ENCODE results near the gene TBX10. TPM values are rescaled to one million over a fixed set of nuclear protein-coding genes. Genes with fewer than 3 reads are reported as not detected.

Gene TBX10
- total and polyA plus RNA-seq, 4 donors, result not detected

DNA sequence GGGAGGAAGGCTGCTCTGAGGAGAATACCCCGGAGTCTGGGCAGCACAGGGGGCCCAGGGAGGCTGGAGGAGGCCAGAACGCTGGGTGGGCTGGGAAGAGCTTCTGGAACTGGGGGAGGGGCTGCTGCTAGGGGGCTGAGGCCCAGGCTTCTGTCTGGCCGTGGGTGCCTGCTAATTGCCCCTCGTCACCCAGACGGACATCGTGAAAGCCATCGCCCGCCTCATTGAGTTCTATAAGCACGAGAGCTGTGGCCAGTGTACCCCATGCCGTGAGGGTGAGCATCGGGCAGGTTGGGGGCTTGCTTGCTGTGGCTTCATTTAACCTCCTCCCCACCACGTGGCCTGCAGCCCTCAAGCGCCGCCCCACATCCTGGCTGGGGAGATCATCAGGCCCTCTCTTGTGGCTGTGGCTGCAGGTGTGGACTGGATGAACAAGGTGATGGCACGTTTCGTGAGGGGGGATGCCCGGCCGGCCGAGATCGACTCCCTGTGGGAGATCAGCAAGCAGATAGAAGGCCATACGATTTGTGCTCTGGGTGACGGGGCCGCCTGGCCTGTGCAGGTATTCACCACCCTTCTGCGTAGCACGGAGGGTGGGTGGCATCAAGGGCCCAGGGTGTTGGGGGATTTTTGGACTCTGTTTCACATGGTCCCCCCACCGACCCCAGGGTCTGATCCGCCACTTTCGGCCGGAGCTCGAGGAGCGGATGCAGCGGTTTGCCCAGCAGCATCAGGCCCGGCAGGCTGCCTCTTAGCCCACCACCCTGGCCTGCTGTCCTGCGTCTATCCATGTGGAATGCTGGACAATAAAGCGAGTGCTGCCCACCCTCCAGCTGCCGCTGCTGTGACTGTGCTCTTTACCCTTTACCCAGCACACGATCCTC lies 27.6 kb downstream of the TBX10 start:
- TF ChIP-seq, protein P1, sequence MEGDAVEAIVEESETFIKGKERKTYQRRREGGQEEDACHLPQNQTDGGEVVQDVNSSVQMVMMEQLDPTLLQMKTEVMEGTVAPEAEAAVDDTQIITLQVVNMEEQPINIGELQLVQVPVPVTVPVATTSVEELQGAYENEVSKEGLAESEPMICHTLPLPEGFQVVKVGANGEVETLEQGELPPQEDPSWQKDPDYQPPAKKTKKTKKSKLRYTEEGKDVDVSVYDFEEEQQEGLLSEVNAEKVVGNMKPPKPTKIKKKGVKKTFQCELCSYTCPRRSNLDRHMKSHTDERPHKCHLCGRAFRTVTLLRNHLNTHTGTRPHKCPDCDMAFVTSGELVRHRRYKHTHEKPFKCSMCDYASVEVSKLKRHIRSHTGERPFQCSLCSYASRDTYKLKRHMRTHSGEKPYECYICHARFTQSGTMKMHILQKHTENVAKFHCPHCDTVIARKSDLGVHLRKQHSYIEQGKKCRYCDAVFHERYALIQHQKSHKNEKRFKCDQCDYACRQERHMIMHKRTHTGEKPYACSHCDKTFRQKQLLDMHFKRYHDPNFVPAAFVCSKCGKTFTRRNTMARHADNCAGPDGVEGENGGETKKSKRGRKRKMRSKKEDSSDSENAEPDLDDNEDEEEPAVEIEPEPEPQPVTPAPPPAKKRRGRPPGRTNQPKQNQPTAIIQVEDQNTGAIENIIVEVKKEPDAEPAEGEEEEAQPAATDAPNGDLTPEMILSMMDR (IDR thresholded peaks at IDR 0.05; ENCODE audit: control extremely low read depth, extremely low read depth), result no peak
- H3K4me3 ChIP-seq, result no peak overlapping the region

DNA sequence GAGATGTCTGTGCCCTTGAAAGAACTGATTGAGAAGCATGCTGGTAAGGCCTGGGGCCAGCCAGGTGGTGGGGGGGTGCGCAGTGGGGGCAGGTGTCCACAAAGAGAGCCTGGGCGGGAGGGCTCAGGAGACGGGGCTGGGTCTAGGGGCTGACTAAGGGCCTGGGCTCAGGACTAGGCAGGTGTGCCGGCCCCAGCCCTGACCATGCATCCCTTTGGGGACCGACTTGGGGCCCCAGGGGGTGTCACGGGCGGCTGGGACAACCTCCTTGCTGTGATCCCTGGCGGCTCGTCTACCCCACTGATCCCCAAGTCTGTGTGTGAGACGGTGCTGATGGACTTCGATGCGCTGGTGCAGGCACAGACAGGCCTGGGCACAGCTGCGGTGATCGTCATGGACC lies 28.4 kb downstream of the TBX10 start:
- DNase-seq, result no peak

More for the DNA sequence above, 27.6 kb downstream of the TBX10 start:
- Histone ChIP-seq H3K4me1 (ENCODE audit: control insufficient read depth in 5 of 5, insufficient read depth in 5 of 5, low read length in 5 of 5) (peaks cover 0 to 14% (median 4%) of the 10 kb centered on the region in 5 donors), H3K9ac (ENCODE audit: insufficient read depth in 1 of 2, low read length in 2 of 2) (no peak overlapping the region), H3K27me3 (ENCODE audit: control insufficient read depth in 3 of 3, insufficient read depth in 3 of 3, low read length in 2 of 3) (peaks cover 0 to 2% (median under 1%) of the 10 kb centered on the region in 3 donors), H3K27ac (ENCODE audit: low read depth in 1 of 2, low read length in 1 of 2) (no peak overlapping the region), H3K36me3 (ENCODE audit: control insufficient read depth in 4 of 4, insufficient read depth in 4 of 4, low read length in 4 of 4) (peaks cover 0 to 37% (median 5%) of the 10 kb centered on the region in 4 donors), H3K9me3 (ENCODE audit: control insufficient read depth in 4 of 4, insufficient read depth in 3 of 4, low read length in 3 of 4) (no peaks in the 10 kb centered on the region)
- DNase-seq (no peak), ATAC-seq (ENCODE audit: insufficient read depth, low FRiP score) (no peak)
- WGBS, 2 donors, result 93 to 95% methylated on average over 37 of the region's 37 CpGs

DNA sequence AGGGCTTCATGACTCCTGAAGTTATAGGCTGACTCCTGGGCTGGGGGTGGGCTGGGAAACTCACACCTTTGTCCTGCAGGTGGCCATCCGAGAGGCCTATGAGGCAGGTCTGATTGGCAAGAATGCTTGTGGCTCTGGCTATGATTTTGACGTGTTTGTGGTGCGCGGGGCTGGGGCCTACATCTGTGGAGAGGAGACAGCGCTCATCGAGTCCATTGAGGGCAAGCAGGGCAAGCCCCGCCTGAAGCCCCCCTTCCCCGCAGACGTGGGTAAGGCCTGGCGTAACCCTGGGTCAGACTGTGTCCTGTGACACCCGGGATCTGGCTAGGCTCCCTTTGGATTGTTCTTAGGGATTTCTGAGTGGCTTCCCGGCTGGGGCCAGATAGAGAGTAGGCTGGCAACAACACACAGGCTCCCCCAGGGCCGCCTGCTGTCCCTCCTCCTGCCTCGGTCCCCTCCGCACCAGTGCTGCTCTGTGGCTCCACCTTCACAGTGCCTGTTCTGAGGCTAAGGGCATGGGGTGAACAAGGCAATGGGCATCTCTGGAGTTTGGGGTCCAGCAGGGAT lies 29.2 kb downstream of the TBX10 start:
- WGBS, 2 donors, result 91% methylated on average over 15 of the region's 15 CpGs
- ATAC-seq (ENCODE audit: insufficient read depth, low FRiP score) (no peak), DNase-seq (no peak)

More for the DNA sequence above, 28.4 kb downstream of the TBX10 start:
- H3K27me3 ChIP-seq (ENCODE audit: control insufficient read depth in 3 of 3, insufficient read depth in 3 of 3, low read length in 2 of 3), result peaks cover 0 to 2% (median 0%) of the 10 kb centered on the region in 3 donors
- peaks cover 0 to 15% (median 4%) of the 10 kb centered on the region in 5 donors for H3K4me1 ChIP-seq (ENCODE audit: control insufficient read depth in 5 of 5, insufficient read depth in 5 of 5, low read length in 5 of 5)
- peaks cover 0 to 37% (median 5%) of the 10 kb centered on the region in 4 donors for H3K36me3 ChIP-seq (ENCODE audit: control insufficient read depth in 4 of 4, insufficient read depth in 4 of 4, low read length in 4 of 4)
- TF ChIP-seq, protein P1 (IDR thresholded peaks at IDR 0.05; ENCODE audit: control extremely low read depth, extremely low read depth), result no peak
- no peak overlapping the region for H3K27ac ChIP-seq (ENCODE audit: low read depth in 1 of 2, low read length in 1 of 2)
- no peak overlapping the region for H3K4me3 ChIP-seq
- no peak overlapping the region for H3K9ac ChIP-seq (ENCODE audit: insufficient read depth in 1 of 2, low read length in 2 of 2)
- no peaks in the 10 kb centered on the region for H3K9me3 ChIP-seq (ENCODE audit: control insufficient read depth in 4 of 4, insufficient read depth in 3 of 4, low read length in 3 of 4)
- ATAC-seq (ENCODE audit: insufficient read depth, low FRiP score), result no peak
- WGBS, 2 donors, result 96 to 97% methylated on average over 14 of the region's 14 CpGs

More for the DNA sequence above, 29.2 kb downstream of the TBX10 start:
- peaks cover 0 to 37% (median 5%) of the 10 kb centered on the region in 4 donors for H3K36me3 ChIP-seq (ENCODE audit: control insufficient read depth in 4 of 4, insufficient read depth in 4 of 4, low read length in 4 of 4)
- H3K4me3 ChIP-seq, result no peak overlapping the region
- no peaks in the 10 kb centered on the region for H3K27me3 ChIP-seq (ENCODE audit: control insufficient read depth in 3 of 3, insufficient read depth in 3 of 3, low read length in 2 of 3)
- no peak overlapping the region for H3K27ac ChIP-seq (ENCODE audit: low read depth in 1 of 2, low read length in 1 of 2)
- H3K9me3 ChIP-seq (ENCODE audit: control insufficient read depth in 4 of 4, insufficient read depth in 3 of 4, low read length in 3 of 4), result no peaks in the 10 kb centered on the region
- peaks cover 0 to 19% (median 5%) of the 10 kb centered on the region in 5 donors for H3K4me1 ChIP-seq (ENCODE audit: control insufficient read depth in 5 of 5, insufficient read depth in 5 of 5, low read length in 5 of 5)
- TF ChIP-seq, protein P1 (IDR thresholded peaks at IDR 0.05; ENCODE audit: control extremely low read depth, extremely low read depth), result no peak
- no peak overlapping the region for H3K9ac ChIP-seq (ENCODE audit: insufficient read depth in 1 of 2, low read length in 2 of 2)

All from lung (tissue), 12 donors.